Dedifferentiated amniotic fluid mesenchymal stem cell (primary cell): ENCODE data around the gene CIP2A.
"Not testable (repeated sequence)": the region's sequence is repeated elsewhere in the genome, so short reads cannot be mapped to it uniquely, and the experiment has no call there.

ENCODE experiments used
- DNase-seq: peaks from one replicate; pipeline ENCODE4 v3.0.0-alpha.2; 2016; ENCODE audit errors: extremely low spot score

The CIP2A gene

GRCh38 chr3:108589081-108589997 lies at the start of gene CIP2A, which contains the start of gene DZIP3:
TSS of gene CIP2A (minus strand) at chr3:108589438. CDS start at chr3:108589375, 63 bp downstream.
TSS of gene DZIP3 (plus strand) at chr3:108589722. CDS start at chr3:108605407, 15,685 bp downstream.
- DNase-seq: peak; percentile 90

GRCh38 chr3:108629974-108630373 lies 40.7 kb upstream of the CIP2A start:
- no peak for DNase-seq

DNA sequence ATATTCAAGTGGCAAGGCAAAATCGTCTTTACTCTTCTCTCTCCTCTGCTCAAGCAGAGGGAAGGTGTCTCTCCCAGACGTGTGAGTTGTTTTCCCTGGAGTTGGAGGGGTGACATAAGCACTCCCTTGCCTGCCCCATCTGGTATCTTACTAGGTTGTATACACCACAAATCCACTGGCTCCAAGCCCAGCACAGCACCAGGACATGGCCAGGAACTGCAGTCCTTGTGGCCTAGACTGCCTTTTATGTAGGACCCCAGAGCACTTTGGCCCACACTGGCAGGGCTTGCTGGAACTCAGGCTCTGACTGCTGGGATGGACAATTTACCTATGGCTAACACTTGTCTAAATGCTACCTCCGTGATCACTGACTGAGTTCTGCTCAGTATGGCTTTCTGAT lies 34.3 kb upstream of the CIP2A start:
- DNase-seq: no peak

- DNase-seq: no peak
Measured at GRCh38 chr3:108620250-108620649, 31.0 kb upstream of the CIP2A start.

- not testable (repeated sequence) for DNase-seq
Measured at GRCh38 chr3:108616090-108616489, 26.9 kb upstream of the CIP2A start.

- no peak for DNase-seq
Measured at GRCh38 chr3:108610651-108611050, 21.4 kb upstream of the CIP2A start.

DNA sequence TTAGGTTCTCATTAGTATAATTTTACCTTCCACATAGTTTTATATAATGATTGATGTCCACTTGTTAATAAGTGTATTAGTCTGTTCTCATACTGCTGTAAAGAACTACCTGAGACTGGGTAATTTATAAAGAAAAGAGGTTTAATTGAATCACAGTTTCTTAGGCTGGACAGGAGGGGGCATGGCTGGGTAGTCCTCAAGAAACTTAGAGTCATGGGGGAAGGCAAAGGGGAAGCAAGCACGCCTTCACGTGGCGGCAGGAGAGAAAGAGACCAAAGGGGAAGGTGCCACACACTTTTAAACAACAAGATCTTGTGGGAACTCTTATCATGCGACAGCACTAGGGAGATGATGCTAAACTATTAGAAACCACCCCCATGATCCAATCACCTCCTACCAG lies 19.5 kb upstream of the CIP2A start:
- DNase-seq: no peak

GRCh38 chr3:108605491-108605890 lies 16.3 kb upstream of the CIP2A start:
- no peak for DNase-seq

GRCh38 chr3:108605028-108605427 lies 15.8 kb upstream of the CIP2A start:
- DNase-seq: no peak

DNA sequence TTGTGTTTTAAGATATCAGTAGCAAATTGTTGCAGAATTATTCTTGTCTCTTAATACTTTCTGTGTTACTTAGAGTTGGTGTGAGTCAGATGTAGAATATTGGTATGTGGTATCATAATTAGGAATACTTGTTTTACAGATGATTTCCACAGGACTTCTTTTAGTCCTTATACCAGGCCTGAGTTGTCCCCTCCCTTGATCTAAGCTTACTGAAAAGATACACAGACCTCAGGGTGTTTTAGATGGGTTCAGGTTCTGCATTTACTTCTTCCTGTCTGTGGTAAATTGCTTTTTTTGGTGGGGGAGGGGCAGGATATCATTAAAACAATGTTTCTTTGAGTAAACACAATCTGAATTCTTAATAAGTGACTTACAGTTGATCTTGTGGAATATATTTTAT lies 14.5 kb upstream of the CIP2A start:
- DNase-seq: no peak

DNA sequence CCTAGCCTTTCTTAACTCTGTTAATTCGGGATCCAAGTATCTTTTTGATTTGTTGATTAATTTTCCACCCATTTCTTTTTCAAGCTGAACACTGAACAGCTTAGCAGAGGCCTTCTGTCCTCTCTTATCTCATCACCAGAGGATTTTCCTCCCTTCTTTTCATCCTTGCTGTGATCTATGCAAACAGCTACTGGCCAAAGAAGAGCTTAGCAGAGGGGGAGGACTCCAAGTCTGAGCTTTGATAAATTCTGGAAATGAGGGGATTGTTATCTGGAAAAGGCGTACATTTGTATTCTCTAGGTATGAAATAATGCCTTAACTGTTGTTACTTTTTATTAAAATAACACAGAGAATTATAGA lies 13.7 kb upstream of the CIP2A start:
- no peak for DNase-seq

DNA sequence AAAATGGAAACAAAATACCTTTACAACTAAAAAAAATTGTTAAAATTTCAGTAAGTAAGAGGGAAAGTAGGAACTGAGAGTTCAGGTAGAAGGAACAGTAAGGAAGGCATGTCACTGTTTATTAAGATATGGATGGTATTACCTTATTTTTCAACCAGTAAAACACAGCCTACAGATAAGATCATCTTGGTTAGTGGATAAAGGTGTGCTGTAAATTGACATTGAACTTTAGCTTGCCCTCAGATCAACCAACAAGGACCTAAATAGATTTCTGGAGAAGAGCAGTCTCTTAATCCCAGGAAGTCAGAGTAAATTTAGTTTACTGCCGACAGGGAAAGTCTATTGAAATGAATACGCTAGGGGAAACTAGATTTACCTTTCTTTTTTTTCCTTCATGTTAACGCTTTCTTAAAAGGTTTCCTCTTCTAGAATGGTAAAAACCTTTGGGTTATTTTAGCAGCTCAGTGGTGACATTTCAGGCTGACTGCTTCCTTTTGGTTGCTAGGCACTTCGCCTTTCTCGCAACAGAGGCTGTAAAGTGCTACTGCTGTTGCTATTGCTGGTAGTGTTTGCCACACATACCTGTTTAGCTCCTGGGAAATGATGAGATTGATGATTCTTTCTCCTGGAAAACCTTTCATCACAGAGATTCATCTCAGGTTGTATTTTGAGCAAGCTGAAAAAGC lies 13.2 kb upstream of the CIP2A start:
- no peak for DNase-seq

DNA sequence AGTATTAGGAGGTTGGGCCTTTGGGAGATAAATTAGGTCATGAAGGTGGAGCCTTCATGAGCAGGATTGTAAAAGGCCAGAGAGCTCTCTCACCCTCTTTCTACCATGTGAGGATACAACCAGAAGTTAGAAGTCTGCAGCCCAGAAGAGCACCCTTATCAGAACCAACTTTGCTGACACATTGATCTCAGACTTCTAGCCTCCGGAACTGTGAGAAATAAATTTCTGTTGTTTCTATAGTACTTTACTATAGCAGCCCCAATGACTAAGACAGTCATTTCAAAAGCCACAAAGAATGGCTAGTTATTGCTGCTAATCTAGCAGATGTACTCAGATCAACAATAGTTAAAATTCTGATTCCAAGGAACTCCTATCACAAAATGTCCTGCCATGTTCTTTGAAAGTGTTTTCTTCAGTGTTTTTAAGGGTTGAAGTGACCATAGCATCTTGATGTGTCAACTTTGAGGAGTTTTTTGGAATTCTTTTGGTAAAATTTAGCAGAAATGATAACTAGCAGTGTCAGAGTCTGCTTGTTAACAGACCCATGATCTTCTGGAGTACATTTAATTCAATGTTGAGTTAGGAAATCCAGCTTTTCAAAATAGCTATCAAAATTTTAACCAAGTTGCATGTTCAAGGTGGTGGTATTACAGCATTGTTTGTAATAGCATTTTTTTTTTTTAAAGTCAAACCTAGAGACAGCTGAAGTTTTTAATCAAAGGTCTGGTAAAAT lies 10.6 kb upstream of the CIP2A start:
- DNase-seq: no peak

DNA sequence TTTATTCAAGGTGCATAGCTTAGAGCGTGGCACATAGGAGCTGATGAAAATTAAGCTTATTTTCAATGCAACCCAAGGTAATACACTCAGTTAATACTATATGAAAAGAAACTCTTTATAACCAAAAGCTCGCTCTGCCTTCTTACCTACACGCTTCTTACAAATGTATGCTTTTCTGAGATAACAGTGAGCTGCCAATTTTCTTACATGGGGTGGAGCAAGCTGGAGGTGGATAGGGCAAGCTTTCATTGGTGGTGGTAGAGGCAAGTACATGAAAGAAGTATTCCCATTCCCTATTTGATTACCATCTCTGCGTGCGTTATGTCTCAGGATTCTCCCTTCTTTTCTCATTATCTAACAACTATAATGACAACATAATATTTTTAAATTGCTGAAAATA lies 9.1 kb upstream of the CIP2A start:
- no peak for DNase-seq

DNA sequence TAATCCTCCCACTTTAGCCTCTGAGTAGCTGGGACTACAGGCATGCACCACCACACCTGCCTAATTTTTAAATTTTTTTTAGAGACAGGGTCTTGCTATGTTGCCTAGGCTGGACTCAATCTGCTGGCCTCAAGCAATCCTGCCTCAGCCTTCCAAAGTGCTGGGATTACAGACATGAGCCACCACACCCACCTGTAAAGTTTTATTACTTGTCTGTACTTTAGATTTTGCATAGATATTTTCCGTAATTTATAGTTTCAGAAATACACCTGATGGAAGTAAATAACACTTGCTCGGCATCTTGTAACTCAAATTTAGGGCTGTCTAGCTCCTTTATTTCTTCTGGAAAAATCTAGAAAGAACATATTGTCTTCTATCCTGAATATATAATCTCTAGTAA lies 6.1 kb upstream of the CIP2A start:
- no peak for DNase-seq

DNA sequence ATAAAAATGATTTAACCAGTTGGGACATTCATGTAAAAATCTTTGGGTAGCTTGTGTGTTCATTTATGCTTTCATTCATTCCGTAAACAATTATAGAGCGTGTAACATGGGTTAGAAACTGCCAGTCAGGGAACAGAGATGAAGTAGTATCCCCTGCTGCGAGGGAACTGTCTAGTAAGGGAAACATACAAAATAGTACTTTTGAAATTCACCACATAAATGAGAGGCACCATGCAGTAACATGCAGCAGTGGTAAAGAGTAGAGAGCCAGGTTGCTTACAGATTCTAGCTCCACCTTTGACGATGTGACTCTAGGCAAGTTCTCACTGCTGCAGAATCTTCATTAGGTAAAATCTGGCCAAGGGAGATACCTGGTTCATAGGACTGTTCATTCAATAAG lies 1.2 kb upstream of the CIP2A start:
- DNase-seq: no peak

DNA sequence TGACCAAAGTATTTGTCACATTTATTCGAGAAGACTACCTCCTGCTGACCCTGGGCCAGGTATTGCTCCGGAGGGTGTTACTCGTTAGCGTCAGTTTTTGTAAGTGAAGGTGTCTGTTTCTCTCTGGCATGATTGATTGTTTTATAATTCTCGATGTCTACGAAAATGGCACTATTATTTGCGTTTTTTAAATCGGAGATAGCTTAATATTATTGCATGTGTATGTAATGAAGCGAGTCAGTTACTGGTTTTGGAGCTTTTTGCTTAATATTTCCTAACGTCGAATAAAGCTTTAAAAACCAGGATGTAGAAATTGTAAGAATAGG lies 723 bp upstream of the CIP2A start:
- DNase-seq: no peak

DNA sequence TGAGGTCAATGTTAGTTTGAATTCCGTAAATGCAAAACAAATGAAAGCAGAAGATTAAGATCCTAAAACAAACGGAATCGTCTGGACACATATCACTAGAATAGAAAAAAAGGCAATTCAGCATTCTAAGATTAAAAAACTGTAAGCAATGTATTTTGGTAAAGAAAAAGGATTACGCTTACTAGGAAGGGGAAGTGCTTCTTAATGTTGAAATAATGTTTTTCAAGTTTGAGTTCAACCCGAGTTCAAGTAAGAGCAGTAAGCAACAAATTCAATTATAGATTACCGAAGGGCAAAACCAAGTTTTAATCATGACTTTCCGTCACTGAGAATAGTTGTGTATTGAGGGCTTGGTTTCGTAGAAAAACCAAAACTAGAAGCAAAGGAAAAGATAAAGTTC lies 637 bp downstream of the CIP2A start:
- DNase-seq: no peak

GRCh38 chr3:108578064-108578463 lies 11.2 kb downstream of the CIP2A start:
- no peak for DNase-seq

GRCh38 chr3:108569336-108569735 lies 19.9 kb downstream of the CIP2A start:
- no peak for DNase-seq

- DNase-seq: no peak
Measured at GRCh38 chr3:108566599-108566998, 22.6 kb downstream of the CIP2A start.

DNA sequence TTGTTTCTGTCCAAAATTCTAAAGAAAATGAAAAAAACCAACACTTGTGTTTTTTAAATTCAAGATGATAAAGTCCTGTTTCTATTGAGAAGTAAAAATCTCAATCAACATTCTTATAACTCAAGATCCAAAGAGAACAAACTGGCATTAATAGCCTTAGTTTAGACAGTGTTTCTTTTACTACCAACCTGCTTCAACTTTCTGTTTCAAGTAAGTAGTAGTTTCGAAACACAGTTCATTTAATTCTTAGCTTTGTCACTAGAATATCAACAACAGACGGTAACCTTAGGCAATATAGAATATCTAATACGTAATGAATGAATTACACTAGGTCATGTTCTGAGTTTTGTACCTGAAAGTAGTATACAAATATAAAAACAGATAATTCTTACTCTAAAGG lies 23.7 kb downstream of the CIP2A start:
- DNase-seq: no peak

GRCh38 chr3:108564564-108564963 lies 24.7 kb downstream of the CIP2A start:
- no peak for DNase-seq
